ENCODE results near the gene GATAD2A. TPM values are rescaled to one million over a fixed set of nuclear protein-coding genes. Genes with fewer than 3 reads are reported as not detected.

Gene GATAD2A
- polyA plus RNA-seq, 1 experiment: 22.0 TPM

GRCh38 chr19:19535311-19536191 is 130.1 kb downstream of the GATAD2A start:
- Histone ChIP-seq H3K4me3 (ENCODE audit: low read depth, low read length) (no peak overlapping the region), H3K9me3 (ENCODE audit: control insufficient read depth, insufficient read depth, low read length) (peaks cover 10% of the 10 kb centered on the region; the same call in 1 of the 2 replicates), H3K27me3 (ENCODE audit: control insufficient read depth, insufficient read depth, low read length) (peaks cover 22% of the 10 kb centered on the region), H3K27ac (ENCODE audit: low read depth, low read length) (no peak overlapping the region)
- no peak for TF ChIP-seq CTCF (IDR thresholded peaks at IDR 0.05; ENCODE audit: low read depth, low read length)
- ChIA-PET CTCF (interaction anchor here (1.8 kb wide), 1 partner anchor 108 kb away, joined by 5 read pairs; the partner anchor contains the start of gene GMIP), POLR2A (interaction anchor here (1.3 kb wide), 1 partner anchor 20 kb away, joined by 3 read pairs; the partner anchor contains the start of genes NDUFA13 and TSSK6)
- DNase-seq (ENCODE audit: low read depth, low spot score): no peak

- no peak for DNase-seq (ENCODE audit: low read depth, low spot score)
- H3K4me3 ChIP-seq (ENCODE audit: low read depth, low read length): no peak overlapping the region
- TF ChIP-seq CTCF (IDR thresholded peaks at IDR 0.05; ENCODE audit: low read depth, low read length): no peak
- H3K9me3 ChIP-seq (ENCODE audit: control insufficient read depth, insufficient read depth, low read length): peaks cover 18% of the 10 kb centered on the region; the same call in 1 of the 2 replicates
- H3K27me3 ChIP-seq (ENCODE audit: control insufficient read depth, insufficient read depth, low read length): peaks cover 26% of the 10 kb centered on the region
- no peak overlapping the region for H3K27ac ChIP-seq (ENCODE audit: low read depth, low read length)
- ChIA-PET CTCF (interaction anchor here (0.6 to 1.8 kb wide), 3 partner anchors 20 to 107 kb away, joined by 3 to 5 read pairs (median 4); partner anchors contain the start of gene GMIP), POLR2A (no interaction called here)
Measured at GRCh38 chr19:19537075-19538048, 131.9 kb downstream of the GATAD2A start.

- peaks cover 26% of the 10 kb centered on the region for H3K27me3 ChIP-seq (ENCODE audit: control insufficient read depth, insufficient read depth, low read length)
- no peak for DNase-seq (ENCODE audit: low read depth, low spot score)
- H3K9me3 ChIP-seq (ENCODE audit: control insufficient read depth, insufficient read depth, low read length): peaks cover 21% of the 10 kb centered on the region; the same call in 1 of the 2 replicates
- H3K27ac ChIP-seq (ENCODE audit: low read depth, low read length): no peak within 1 kb of the TSS
- TF ChIP-seq CTCF (IDR thresholded peaks at IDR 0.05; ENCODE audit: low read depth, low read length): no peak
- ChIA-PET POLR2A (no interaction called here), CTCF (interaction anchor here (1.0 kb wide), 1 partner anchor 106 kb away, joined by 4 read pairs; no protein-coding TSS in a partner anchor)
- peak within 1 kb of the TSS; percentile 34; the same call in 1 of the 2 replicates for H3K4me3 ChIP-seq (ENCODE audit: low read depth, low read length)
Measured at GRCh38 chr19:19538061-19538784, 132.7 kb downstream of the GATAD2A start, which contains the start of gene CILP2. Gene CILP2, plus strand, starts transcription at chr19:19538265. Its CDS starts 85 bp downstream, at chr19:19538350.

GRCh38 chr19:19538785-19539166 is 133.3 kb downstream of the GATAD2A start:
- Histone ChIP-seq H3K9me3 (ENCODE audit: control insufficient read depth, insufficient read depth, low read length) (peaks cover 23% of the 10 kb centered on the region; the same call in 1 of the 2 replicates), H3K4me3 (ENCODE audit: low read depth, low read length) (no peak overlapping the region), H3K27me3 (ENCODE audit: control insufficient read depth, insufficient read depth, low read length) (peaks cover 26% of the 10 kb centered on the region), H3K27ac (ENCODE audit: low read depth, low read length) (no peak overlapping the region)
- ChIA-PET CTCF (interaction anchor here (2.9 kb wide), 1 partner anchor 15 kb away, joined by 22 read pairs; no protein-coding TSS in a partner anchor), POLR2A (no interaction called here)
- no peak for TF ChIP-seq CTCF (IDR thresholded peaks at IDR 0.05; ENCODE audit: low read depth, low read length)
- no peak for DNase-seq (ENCODE audit: low read depth, low spot score)

Measured in AG04450 (cell line).